ENCODE measurements around the gene PCDHGA6.

DNA sequence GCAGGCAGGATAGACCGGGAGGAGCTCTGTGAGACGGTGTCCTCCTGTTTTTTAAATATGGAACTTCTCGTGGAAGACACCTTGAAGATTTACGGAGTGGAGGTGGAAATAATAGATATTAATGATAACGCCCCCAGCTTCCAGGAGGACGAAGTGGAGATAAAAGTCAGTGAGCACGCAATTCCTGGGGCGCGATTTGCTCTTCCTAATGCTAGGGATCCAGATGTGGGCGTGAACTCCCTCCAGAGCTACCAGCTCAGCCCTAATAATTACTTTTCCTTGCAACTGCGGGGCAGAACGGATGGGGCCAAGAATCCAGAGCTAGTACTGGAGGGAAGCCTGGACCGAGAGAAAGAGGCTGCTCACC lies 47.8 kb downstream of the PCDHGA6 start:
- TF ChIP-seq, protein P1, sequence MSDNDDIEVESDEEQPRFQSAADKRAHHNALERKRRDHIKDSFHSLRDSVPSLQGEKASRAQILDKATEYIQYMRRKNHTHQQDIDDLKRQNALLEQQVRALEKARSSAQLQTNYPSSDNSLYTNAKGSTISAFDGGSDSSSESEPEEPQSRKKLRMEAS (IDR thresholded peaks at IDR 0.05): no peak
- TF ChIP-seq, protein P2, sequence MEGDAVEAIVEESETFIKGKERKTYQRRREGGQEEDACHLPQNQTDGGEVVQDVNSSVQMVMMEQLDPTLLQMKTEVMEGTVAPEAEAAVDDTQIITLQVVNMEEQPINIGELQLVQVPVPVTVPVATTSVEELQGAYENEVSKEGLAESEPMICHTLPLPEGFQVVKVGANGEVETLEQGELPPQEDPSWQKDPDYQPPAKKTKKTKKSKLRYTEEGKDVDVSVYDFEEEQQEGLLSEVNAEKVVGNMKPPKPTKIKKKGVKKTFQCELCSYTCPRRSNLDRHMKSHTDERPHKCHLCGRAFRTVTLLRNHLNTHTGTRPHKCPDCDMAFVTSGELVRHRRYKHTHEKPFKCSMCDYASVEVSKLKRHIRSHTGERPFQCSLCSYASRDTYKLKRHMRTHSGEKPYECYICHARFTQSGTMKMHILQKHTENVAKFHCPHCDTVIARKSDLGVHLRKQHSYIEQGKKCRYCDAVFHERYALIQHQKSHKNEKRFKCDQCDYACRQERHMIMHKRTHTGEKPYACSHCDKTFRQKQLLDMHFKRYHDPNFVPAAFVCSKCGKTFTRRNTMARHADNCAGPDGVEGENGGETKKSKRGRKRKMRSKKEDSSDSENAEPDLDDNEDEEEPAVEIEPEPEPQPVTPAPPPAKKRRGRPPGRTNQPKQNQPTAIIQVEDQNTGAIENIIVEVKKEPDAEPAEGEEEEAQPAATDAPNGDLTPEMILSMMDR (IDR thresholded peaks at IDR 0.05; ENCODE audit: control extremely low read depth in 1 of 3, insufficient read depth in 1 of 3, low read depth in 1 of 3, low read length in 3 of 3): no peak
- TF ChIP-seq EZH2 (IDR thresholded peaks at IDR 0.05; ENCODE audit: low read depth, low read length, severe bottlenecking) (no peak), YY1 (IDR thresholded peaks at IDR 0.05; ENCODE audit: low read depth, low read length) (no peak), SIN3A (conservative IDR thresholded peaks at IDR 0.05 in 1 of 2, IDR thresholded peaks at IDR 0.05 in 1 of 2; ENCODE audit: low read depth in 1 of 2, low read length in 2 of 2) (no peak), POLR2AphosphoS5 (IDR thresholded peaks at IDR 0.05; ENCODE audit: low read depth, low read length) (no peak), POLR2A (IDR thresholded peaks at IDR 0.05; ENCODE audit: control extremely low read depth in 1 of 2, low read depth in 2 of 2, low read length in 2 of 2) (no peak)

Data from H1 (cell line).